ENCODE data around the gene LMF1.

The LMF1 gene

GRCh38 chr16:836221-836620 is 134.6 kb downstream of the LMF1 start:
- H3K4me3 ChIP-seq (replicated peaks; ENCODE audit: low read depth, low read length), result no peak overlapping the region
- TF ChIP-seq CTCF (IDR thresholded peaks at IDR 0.05; ENCODE audit: low read depth, low read length, missing control alignments), result no peak
- DNase-seq (ENCODE audit: extremely low read depth, low read depth), result no peak

- no peak for DNase-seq (ENCODE audit: extremely low read depth, low read depth)
- no peak for TF ChIP-seq CTCF (IDR thresholded peaks at IDR 0.05; ENCODE audit: low read depth, low read length, missing control alignments)
- H3K4me3 ChIP-seq (replicated peaks; ENCODE audit: low read depth, low read length), result no peak overlapping the region
These were observed 135.4 kb downstream of the LMF1 start for GRCh38 chr16:835373-835772.

GRCh38 chr16:833411-833810 is 137.4 kb downstream of the LMF1 start:
- TF ChIP-seq CTCF (IDR thresholded peaks at IDR 0.05; ENCODE audit: low read depth, low read length, missing control alignments), result no peak
- H3K4me3 ChIP-seq (replicated peaks; ENCODE audit: low read depth, low read length), result no peak overlapping the region
- no peak for DNase-seq (ENCODE audit: extremely low read depth, low read depth)

GRCh38 chr16:832652-833336 is 138.0 kb downstream of the LMF1 start:
- TF ChIP-seq CTCF (IDR thresholded peaks at IDR 0.05; ENCODE audit: low read depth, low read length, missing control alignments), result no peak
- H3K4me3 ChIP-seq (replicated peaks; ENCODE audit: low read depth, low read length), result no peak overlapping the region
- DNase-seq (ENCODE audit: extremely low read depth, low read depth), result no peak

- TF ChIP-seq CTCF (IDR thresholded peaks at IDR 0.05; ENCODE audit: low read depth, low read length, missing control alignments), result no peak
- no peak for DNase-seq (ENCODE audit: extremely low read depth, low read depth)
- no peak overlapping the region for H3K4me3 ChIP-seq (replicated peaks; ENCODE audit: low read depth, low read length)
These were observed 139.0 kb downstream of the LMF1 start for GRCh38 chr16:831571-832413.

- TF ChIP-seq CTCF (IDR thresholded peaks at IDR 0.05; ENCODE audit: low read depth, low read length, missing control alignments), result no peak
- H3K4me3 ChIP-seq (replicated peaks; ENCODE audit: low read depth, low read length), result no peak overlapping the region
- DNase-seq (ENCODE audit: extremely low read depth, low read depth), result no peak
These were observed 139.8 kb downstream of the LMF1 start for GRCh38 chr16:830871-831570.

Data from HFF-Myc (cell line).